ENCODE data around the gene MTHFR. TPM values are rescaled to one million over a fixed set of nuclear protein-coding genes. Genes with fewer than 3 reads are reported as not detected.

MTHFR gene
- total RNA-seq, 1 experiment from 2014 or later: 18.2 TPM

DNA sequence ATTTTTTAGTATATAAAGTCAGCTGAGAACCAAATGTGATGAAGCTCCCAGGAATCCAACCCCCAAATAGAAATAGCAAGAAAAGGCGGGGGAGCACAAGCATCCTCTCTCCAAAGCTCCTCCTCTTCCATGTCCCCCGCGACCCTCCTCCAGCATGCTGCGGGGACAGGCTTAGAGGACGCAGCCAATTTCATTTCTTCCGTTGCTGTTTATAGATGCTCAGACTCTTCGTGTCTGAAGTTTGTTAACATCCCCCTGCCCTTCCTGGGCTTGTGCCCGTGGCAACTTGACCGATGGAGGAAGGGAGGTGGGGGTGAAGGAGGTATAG, 42.6 kb upstream of the MTHFR start:
- TF ChIP-seq, protein P1, sequence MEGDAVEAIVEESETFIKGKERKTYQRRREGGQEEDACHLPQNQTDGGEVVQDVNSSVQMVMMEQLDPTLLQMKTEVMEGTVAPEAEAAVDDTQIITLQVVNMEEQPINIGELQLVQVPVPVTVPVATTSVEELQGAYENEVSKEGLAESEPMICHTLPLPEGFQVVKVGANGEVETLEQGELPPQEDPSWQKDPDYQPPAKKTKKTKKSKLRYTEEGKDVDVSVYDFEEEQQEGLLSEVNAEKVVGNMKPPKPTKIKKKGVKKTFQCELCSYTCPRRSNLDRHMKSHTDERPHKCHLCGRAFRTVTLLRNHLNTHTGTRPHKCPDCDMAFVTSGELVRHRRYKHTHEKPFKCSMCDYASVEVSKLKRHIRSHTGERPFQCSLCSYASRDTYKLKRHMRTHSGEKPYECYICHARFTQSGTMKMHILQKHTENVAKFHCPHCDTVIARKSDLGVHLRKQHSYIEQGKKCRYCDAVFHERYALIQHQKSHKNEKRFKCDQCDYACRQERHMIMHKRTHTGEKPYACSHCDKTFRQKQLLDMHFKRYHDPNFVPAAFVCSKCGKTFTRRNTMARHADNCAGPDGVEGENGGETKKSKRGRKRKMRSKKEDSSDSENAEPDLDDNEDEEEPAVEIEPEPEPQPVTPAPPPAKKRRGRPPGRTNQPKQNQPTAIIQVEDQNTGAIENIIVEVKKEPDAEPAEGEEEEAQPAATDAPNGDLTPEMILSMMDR (conservative IDR thresholded peaks at IDR 0.05): no peak
- Histone ChIP-seq H3K4me1 (ENCODE audit: insufficient read depth, low read length) (no peaks in the 10 kb centered on the region), H2AFZ (ENCODE audit: low read length) (no peak overlapping the region), H2BK15ac (ENCODE audit: low read depth, low read length) (no peak overlapping the region), H3K9ac (ENCODE audit: extremely low read depth, insufficient read length, low read length) (no peak overlapping the region), H3K18ac (ENCODE audit: insufficient read length, low read depth, low read length) (no peak overlapping the region), H4K91ac (ENCODE audit: insufficient read length, low read depth, low read length) (no peak overlapping the region), H3K9me3 (ENCODE audit: control insufficient read depth, low read depth, low read length) (no peaks in the 10 kb centered on the region), H3K4ac (ENCODE audit: low read depth, low read length) (no peak overlapping the region), H2BK12ac (ENCODE audit: insufficient read length, low read depth, low read length) (no peak overlapping the region), H3K23me2 (ENCODE audit: insufficient read length, low read depth, low read length, poor library complexity, severe bottlenecking) (no peaks in the 10 kb centered on the region), H3K27me3 (ENCODE audit: insufficient read depth, low read length) (no peaks in the 10 kb centered on the region), H4K8ac (replicated peaks; ENCODE audit: insufficient read length, low read depth, low read length) (no peak overlapping the region), H4K5ac (ENCODE audit: insufficient read length, low read depth, low read length) (no peak overlapping the region), H2BK120ac (ENCODE audit: low read depth, low read length, poor library complexity, severe bottlenecking) (no peak overlapping the region), H3K14ac (ENCODE audit: insufficient read depth, low read length) (no peak overlapping the region), H2BK20ac (ENCODE audit: low read depth, low read length, poor library complexity, severe bottlenecking) (no peak overlapping the region), H3T11ph (ENCODE audit: low read length) (no peak overlapping the region), H4K20me1 (ENCODE audit: control insufficient read depth, insufficient read depth, insufficient read length) (no peaks in the 10 kb centered on the region), H2BK5ac (ENCODE audit: insufficient read length, low read length) (no peak overlapping the region), H3K4me2 (ENCODE audit: insufficient read depth, insufficient read length, low read length) (no peak overlapping the region), H3K79me1 (ENCODE audit: insufficient read depth, low read depth, low read length, poor library complexity, severe bottlenecking) (no peaks in the 10 kb centered on the region), H3K27ac (ENCODE audit: insufficient read length, low read depth, low read length) (no peak overlapping the region), H2AK5ac (ENCODE audit: insufficient read length, low read length) (no peak overlapping the region), H3K56ac (ENCODE audit: insufficient read length, low read depth, low read length) (no peak overlapping the region), H3K23ac (ENCODE audit: insufficient read length, low read depth, low read length) (no peak overlapping the region), H3K79me2 (ENCODE audit: insufficient read depth, low read length) (no peaks in the 10 kb centered on the region)
- Mint-ChIP-seq H3K4me3 (no peak overlapping the region), H3K27me3 (ENCODE audit: low read depth) (peaks cover 10% of the 10 kb centered on the region), H3K27ac (no peak overlapping the region; a peak in 1 of 7 replicates), H3K9me3 (no peaks in the 10 kb centered on the region; a peak in 1 of 5 replicates), H3K36me3 (ENCODE audit: insufficient read depth in 1 of 3, low read depth in 3 of 3) (peaks cover 5 to 32% (median 20%) of the 10 kb centered on the region in 3 experiments; a peak in 6 of 7 replicates), H3K4me1 (no peaks in the 10 kb centered on the region)
- no peak for DNase-seq
- no CpG with 5 or more reads among the region's 9 CpGs for WGBS (ENCODE audit: extremely low coverage, insufficient read length, low lambda C conversion rate)
